ENCODE data around the gene MARK4. TPM values are rescaled to one million over a fixed set of nuclear protein-coding genes. Genes with fewer than 3 reads are reported as not detected.

The MARK4 gene
- polyA plus RNA-seq, 1 experiment: 17.1 TPM

- ChIA-PET CTCF (no interaction called here), POLR2A (no interaction called here)
- peaks cover 18% of the 10 kb centered on the region for H3K36me3 ChIP-seq (ENCODE audit: control insufficient read depth, insufficient read depth, low read length)
- no peak overlapping the region for H3K4me3 ChIP-seq (ENCODE audit: low read depth, low read length)
- no peak for TF ChIP-seq CTCF (IDR thresholded peaks at IDR 0.05; ENCODE audit: insufficient read depth, low read depth, low read length)
- no peaks in the 10 kb centered on the region for H3K27me3 ChIP-seq (ENCODE audit: control insufficient read depth, insufficient read depth, low read length)
- DNase-seq (ENCODE audit: low read depth): no peak
Observed at GRCh38 chr19:45280471-45280961, 29.4 kb downstream of the MARK4 start.

- Histone ChIP-seq H3K4me3 (ENCODE audit: low read depth, low read length) (no peak overlapping the region), H3K27me3 (ENCODE audit: control insufficient read depth, insufficient read depth, low read length) (no peaks in the 10 kb centered on the region), H3K36me3 (ENCODE audit: control insufficient read depth, insufficient read depth, low read length) (peaks cover 15% of the 10 kb centered on the region; the same call in 1 of the 2 replicates)
- ChIA-PET POLR2A (no interaction called here), CTCF (no interaction called here)
- TF ChIP-seq CTCF (IDR thresholded peaks at IDR 0.05; ENCODE audit: insufficient read depth, low read depth, low read length): no peak
- no peak for DNase-seq (ENCODE audit: low read depth)
Observed at GRCh38 chr19:45283443-45284033, 32.5 kb downstream of the MARK4 start.

GRCh38 chr19:45290381-45290931, 39.4 kb downstream of the MARK4 start:
- DNase-seq (ENCODE audit: low read depth): no peak
- no peak for TF ChIP-seq CTCF (IDR thresholded peaks at IDR 0.05; ENCODE audit: insufficient read depth, low read depth, low read length)

GRCh38 chr19:45291834-45292233, 40.8 kb downstream of the MARK4 start:
- POLR2A ChIA-PET: no interaction called here
- CTCF ChIA-PET: interaction anchor here (1.6 kb wide), 1 partner anchor 47 kb away, joined by 6 read pairs; no protein-coding TSS in a partner anchor
- Histone ChIP-seq H3K4me3 (ENCODE audit: low read depth, low read length) (no peak overlapping the region), H3K27me3 (ENCODE audit: control insufficient read depth, insufficient read depth, low read length) (no peaks in the 10 kb centered on the region), H3K36me3 (ENCODE audit: control insufficient read depth, insufficient read depth, low read length) (peaks cover 27% of the 10 kb centered on the region)
- DNase-seq (ENCODE audit: low read depth): no peak
- no peak for TF ChIP-seq CTCF (IDR thresholded peaks at IDR 0.05; ENCODE audit: insufficient read depth, low read depth, low read length)

More at GRCh38 chr19:45290381-45290931, 39.4 kb downstream of the MARK4 start:
- Histone ChIP-seq H3K36me3 (ENCODE audit: control insufficient read depth, insufficient read depth, low read length) (peaks cover 24% of the 10 kb centered on the region), H3K27me3 (ENCODE audit: control insufficient read depth, insufficient read depth, low read length) (no peaks in the 10 kb centered on the region), H3K4me3 (ENCODE audit: low read depth, low read length) (no peak overlapping the region)
- POLR2A ChIA-PET: no interaction called here
- CTCF ChIA-PET: interaction anchor here (0.6 kb wide), 1 partner anchor 1590 kb away, joined by 3 read pairs; no protein-coding TSS in a partner anchor

GRCh38 chr19:45293682-45294081, 42.6 kb downstream of the MARK4 start:
- Histone ChIP-seq H3K27me3 (ENCODE audit: control insufficient read depth, insufficient read depth, low read length) (no peaks in the 10 kb centered on the region), H3K36me3 (ENCODE audit: control insufficient read depth, insufficient read depth, low read length) (peaks cover 25% of the 10 kb centered on the region), H3K4me3 (ENCODE audit: low read depth, low read length) (no peak overlapping the region)
- ChIA-PET POLR2A (no interaction called here), CTCF (no interaction called here)
- no peak for DNase-seq (ENCODE audit: low read depth)
- TF ChIP-seq CTCF (IDR thresholded peaks at IDR 0.05; ENCODE audit: insufficient read depth, low read depth, low read length): no peak
